Measurements from ENCODE around the gene FAM219A.

Gene FAM219A, protein sequence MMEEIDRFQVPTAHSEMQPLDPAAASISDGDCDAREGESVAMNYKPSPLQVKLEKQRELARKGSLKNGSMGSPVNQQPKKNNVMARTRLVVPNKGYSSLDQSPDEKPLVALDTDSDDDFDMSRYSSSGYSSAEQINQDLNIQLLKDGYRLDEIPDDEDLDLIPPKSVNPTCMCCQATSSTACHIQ

GRCh38 chr9:34458013-34458958 is at the start of gene FAM219A, which contains the start of gene DNAI1:
Gene FAM219A (minus strand): TSS chr9:34458570. CDS start chr9:34458263, 307 bp downstream.
Gene DNAI1 (plus strand): TSS chr9:34458805. CDS start chr9:34459006, 201 bp downstream.
- peak; percentile 96 to 97 for DNase-seq

- DNase-seq = no peak
Observed at GRCh38 chr9:34507966-34508365, 49.6 kb upstream of the FAM219A start.

GRCh38 chr9:34507556-34507955 is 49.2 kb upstream of the FAM219A start:
- DNase-seq = no peak

DNA sequence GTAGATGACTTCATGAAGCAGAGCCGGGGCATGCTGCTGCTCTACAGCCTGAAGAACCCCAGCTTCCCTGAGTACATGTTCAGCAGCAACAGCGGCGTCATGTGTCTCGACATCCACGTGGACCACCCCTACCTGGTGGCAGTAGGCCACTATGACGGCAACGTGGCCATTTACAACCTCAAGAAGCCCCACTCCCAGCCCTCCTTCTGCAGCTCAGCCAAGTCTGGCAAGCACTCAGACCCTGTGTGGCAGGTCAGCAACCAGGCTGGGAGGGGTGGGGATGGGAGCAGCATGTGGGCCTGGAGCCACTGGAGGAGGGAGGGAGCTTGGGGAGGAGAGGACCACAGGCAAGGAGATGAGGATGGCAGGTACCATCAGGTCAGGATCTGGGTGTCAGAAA is 48.3 kb upstream of the FAM219A start:
- no peak for DNase-seq

- DNase-seq = peak; percentile 91 to 95
Observed at GRCh38 chr9:34505370-34506120, 47.2 kb upstream of the FAM219A start.

GRCh38 chr9:34503406-34503805 is 45.0 kb upstream of the FAM219A start:
- no peak for DNase-seq

GRCh38 chr9:34502891-34503290 is 44.5 kb upstream of the FAM219A start:
- DNase-seq = no peak

DNA sequence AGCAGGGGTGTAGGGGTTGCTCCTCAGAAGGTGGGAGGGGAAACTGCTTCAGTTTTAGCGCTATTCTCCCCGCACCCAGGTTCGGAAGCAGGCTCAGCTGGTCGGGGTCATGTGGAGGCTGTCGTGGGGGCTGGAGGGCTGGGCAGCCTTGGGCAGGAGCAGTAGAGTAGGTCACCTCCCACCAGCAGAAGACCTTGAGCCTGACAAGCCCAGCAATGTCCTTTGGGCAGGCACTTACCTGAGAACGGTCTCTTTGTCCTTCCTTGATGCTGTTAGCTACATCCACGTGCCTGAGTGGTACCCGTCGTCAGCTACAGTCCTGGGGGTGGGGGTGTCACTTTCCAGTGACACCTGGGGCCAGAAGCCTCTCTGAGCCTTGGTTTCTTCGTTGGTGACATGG is 44.1 kb upstream of the FAM219A start:
- DNase-seq = no peak

DNA sequence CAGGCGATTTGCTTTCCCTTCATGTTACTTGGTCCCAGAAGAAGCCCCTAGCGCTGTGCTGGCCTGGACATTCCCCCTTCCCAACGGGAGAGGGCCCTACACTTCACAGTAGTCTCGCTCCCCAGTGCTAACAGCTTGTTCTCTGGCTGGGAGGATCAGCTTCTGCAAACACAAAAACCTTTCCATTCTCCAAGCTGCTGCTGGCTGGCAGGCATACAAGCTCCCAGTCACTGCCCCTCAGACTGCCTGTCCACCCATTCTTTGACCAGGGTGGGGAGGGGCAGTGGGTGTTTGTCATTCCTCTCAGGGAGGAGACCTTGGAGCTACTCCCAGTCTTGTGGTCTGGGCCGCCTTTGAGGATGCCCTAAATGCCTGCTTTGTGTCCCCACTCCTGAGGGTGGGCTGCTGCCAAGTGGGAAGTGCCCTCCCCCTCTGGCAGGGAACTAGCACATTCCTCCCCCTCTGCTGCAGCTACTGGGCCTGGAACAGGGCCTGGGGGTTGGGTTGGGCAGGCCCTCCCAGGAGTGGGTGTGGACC is 43.6 kb upstream of the FAM219A start:
- peak in 1 of 2 experiments; percentile 57 for DNase-seq

- DNase-seq = no peak
Observed at GRCh38 chr9:34501372-34501771, 43.0 kb upstream of the FAM219A start.

GRCh38 chr9:34500623-34501267 is 42.4 kb upstream of the FAM219A start:
- peak; percentile 27 to 75 for DNase-seq

DNA sequence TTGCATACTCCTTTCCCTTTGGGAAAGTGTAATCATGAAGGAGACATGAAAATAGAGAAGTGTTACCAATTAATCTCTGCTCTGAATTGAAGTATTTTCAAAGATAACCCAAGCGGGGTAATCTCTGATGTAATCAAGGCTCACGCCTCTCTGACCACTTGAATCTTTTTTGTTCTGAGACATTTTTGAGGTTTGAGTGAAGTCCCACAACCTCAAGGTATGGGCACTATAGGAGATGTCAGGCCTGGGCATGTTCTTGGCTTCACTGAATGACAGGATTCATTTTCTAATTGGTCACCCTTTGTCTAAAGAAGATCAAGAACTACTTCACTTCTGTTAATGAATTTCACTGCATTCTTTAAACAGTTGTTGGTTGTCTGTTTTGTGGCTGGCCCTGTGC is 40.7 kb upstream of the FAM219A start:
- no peak for DNase-seq

DNA sequence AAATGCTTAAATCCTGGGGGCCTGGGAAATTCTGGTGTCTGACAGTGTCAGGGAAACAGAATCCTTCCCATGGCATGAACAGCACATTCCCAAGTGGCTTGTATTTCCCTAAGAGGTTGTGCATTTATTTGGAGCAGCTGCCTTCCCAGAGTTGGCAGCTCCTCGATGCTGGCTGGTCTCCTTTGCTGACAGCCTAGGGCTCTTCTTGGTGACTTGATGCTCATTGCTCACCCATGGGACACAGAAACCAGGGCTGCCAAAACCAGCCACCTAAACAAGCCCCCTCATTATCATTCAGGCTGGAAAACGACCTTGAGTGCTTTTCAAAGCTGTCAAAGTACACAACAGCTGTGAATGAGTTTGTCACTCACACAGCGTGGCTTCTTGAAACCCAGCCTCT is 40.2 kb upstream of the FAM219A start:
- peak; percentile 22 to 75 for DNase-seq

- DNase-seq = no peak
Observed at GRCh38 chr9:34496149-34496712, 37.9 kb upstream of the FAM219A start.

DNA sequence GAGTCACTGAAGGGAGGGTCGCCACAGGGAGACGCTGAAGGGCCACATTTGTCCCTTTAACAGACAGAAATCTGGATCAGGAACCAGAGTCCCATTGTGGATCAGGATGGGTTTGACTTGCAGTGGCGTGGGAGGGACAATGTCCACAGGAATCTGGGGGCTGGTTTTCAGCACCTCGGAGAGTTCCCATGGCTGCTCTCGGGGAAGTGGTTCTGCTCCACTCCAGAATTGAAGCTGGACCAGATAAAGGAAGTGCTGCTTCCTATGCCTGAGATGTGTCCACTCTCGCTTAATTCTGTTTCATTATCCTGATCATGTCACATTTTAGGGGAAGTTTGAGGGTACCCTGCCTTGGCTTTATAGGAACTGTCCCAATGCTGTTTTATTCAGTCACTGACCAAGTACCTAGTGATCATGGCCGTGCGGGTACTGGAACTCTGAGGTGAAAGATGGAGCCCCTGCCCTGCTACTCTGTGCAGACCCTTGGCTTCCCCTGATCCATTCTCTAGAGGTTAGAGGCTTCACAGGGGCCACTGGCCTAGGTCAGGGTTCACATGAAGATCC is 35.7 kb upstream of the FAM219A start:
- no peak for DNase-seq

DNA sequence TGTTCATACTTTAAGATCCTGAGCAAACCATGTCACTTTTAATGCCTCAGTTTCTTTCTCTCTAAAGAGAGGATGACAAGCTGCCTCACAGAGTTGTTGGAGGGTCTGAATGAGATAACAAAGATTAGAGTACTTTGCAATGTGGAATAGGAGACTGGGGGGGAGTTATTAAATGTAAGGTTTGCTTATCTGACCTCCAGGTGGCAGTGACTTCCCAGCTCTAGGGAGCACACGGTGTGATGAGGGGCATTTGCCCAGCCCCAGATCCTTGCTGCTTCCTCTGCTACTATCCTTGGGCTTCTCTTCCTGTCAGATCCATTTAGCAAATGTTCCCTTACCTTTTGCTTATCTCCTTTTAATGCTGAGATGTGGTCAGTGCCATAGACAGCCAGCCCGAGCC is 33.7 kb upstream of the FAM219A start:
- peak in 1 of 2 experiments; percentile 28 for DNase-seq

DNA sequence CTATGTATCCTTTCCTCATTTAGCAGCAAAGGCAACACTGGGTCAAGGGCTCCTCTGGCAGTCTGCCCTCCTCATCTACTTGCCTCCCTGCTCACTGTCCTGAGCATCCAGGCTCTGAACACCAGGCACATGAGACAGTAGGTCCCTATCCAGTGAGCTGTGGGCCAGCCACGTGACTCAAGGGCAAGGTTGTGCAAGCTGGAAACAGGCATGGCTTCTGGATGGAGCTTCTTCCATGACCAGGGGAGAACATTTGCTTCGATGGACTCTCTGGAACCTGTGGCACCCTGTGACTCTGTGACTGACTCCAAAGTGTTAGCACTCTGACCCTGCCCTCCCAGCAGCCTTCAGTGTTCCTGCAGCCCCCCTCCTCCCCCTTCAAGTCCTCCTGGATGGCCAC is 33.2 kb upstream of the FAM219A start:
- no peak for DNase-seq

- DNase-seq = peak in 1 of 2 experiments; percentile 38
Observed at GRCh38 chr9:34490760-34491159, 32.4 kb upstream of the FAM219A start.

DNA sequence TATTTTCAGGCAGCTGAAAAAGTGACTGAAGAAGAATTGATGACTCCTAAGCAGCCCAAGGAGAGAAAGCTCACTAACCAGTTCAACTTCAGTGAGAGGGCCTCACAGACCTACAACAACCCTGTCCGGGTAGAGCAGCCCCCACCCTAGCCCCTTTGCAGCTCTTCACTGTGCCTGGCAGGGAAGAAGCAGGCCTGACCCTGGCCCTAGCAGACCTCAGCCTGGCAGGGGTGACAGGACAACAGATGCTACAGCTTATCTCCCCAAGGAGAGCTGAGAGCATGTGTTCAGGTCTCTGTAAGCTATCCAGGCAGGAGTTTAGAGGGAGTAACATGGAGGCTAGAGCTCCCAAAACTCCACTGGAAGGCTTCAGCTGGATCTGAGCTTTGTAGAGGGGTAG is 32.0 kb upstream of the FAM219A start:
- DNase-seq = peak in 1 of 2 experiments; percentile 54

GRCh38 chr9:34486572-34486971 is 28.2 kb upstream of the FAM219A start:
- no peak for DNase-seq

GRCh38 chr9:34485822-34486221 is 27.5 kb upstream of the FAM219A start:
- DNase-seq = no peak

DNA sequence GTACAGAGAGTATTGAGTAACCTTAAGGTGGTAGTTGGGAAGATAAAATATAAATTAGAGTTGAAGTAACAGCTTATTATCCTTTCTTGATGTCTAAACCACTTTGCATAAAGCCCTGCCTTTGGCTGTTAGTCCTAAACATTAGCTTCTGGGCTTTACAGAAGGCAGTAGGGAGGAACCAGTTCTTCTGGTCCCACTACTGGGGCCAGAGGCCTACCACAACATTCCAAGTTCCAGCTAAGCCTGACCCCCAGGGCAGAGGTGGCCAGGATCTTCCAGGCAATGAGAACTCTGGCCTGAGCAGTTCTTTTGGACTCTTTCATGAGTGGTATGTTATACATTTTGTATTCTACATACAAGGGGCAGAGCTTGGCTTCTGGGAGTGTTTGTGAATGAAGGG is 26.3 kb upstream of the FAM219A start:
- DNase-seq = no peak
